Fibroblast of peridontal ligament (primary cell): ENCODE results near the gene FBRS.

Experiments used
- DNase-seq: peaks from one replicate; pipeline ENCODE4 v3.0.0-alpha.2; 2010; ENCODE audit errors: extremely low read depth

Gene FBRS

GRCh38 chr16:30644334-30644830 lies 13.8 kb upstream of the FBRS start:
- DNase-seq: no peak

- DNase-seq: no peak
These were observed 12.5 kb upstream of the FBRS start for GRCh38 chr16:30645727-30646126.

GRCh38 chr16:30647274-30647571 lies 11.0 kb upstream of the FBRS start:
- DNase-seq: no peak

- no peak for DNase-seq
These were observed 8.4 kb upstream of the FBRS start for GRCh38 chr16:30649725-30650368.

- DNase-seq: peak; percentile 100
These were observed 7.7 kb upstream of the FBRS start, which contains the start of gene PRR14 for GRCh38 chr16:30650369-30651123. PRR14 (plus strand) TSS chr16:30650960; CDS start chr16:30651646, 686 bp downstream.

- DNase-seq: peak; percentile 59
These were observed 6.9 kb upstream of the FBRS start for GRCh38 chr16:30651124-30652004.

GRCh38 chr16:30652005-30652296 lies 6.3 kb upstream of the FBRS start:
- no peak for DNase-seq

- DNase-seq: no peak
These were observed 5.5 kb upstream of the FBRS start for GRCh38 chr16:30652718-30653117.

- no peak for DNase-seq
These were observed 3.4 kb upstream of the FBRS start for GRCh38 chr16:30654856-30655255.

- DNase-seq: no peak
These were observed 2.4 kb upstream of the FBRS start for GRCh38 chr16:30655815-30656347.

GRCh38 chr16:30656388-30656787 lies 1.8 kb upstream of the FBRS start:
- DNase-seq: no peak

GRCh38 chr16:30656974-30657865 lies 1.0 kb upstream of the FBRS start:
- no peak for DNase-seq

- DNase-seq: peak; percentile 97
These were observed 688 bp downstream of the FBRS start for GRCh38 chr16:30658731-30659506.

- DNase-seq: no peak
These were observed 1.5 kb downstream of the FBRS start for GRCh38 chr16:30659507-30660423.

- DNase-seq: peak; percentile 29
These were observed 2.4 kb downstream of the FBRS start for GRCh38 chr16:30660424-30661261.

GRCh38 chr16:30662449-30662848 lies 4.2 kb downstream of the FBRS start:
- no peak for DNase-seq

GRCh38 chr16:30663038-30663437 lies 4.8 kb downstream of the FBRS start:
- DNase-seq: no peak

- no peak for DNase-seq
These were observed 5.6 kb downstream of the FBRS start for GRCh38 chr16:30663820-30664219.
